ENCODE measurements around the gene LRIT2.

DNA sequence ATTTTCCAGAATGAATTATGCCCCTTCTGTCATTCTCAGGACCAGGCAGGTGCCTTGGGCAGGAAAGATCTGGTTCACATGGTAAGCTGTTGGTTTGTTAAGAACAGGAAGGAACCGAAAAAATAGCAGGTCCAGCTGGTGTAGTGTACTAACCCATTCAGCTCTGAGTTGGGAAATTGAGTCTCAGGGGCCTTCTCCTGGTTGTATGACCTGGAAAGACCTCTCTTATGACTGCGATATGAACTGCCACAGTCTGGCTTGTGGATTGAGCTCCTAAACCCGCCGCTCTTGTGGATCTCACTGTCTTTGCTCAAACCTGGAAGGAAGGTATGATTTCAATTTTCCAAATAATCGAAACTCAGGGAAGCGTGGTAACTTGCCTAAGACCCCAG lies 11.5 kb upstream of the LRIT2 start:
- TF ChIP-seq PBX3 (CRISPR knock-in tag; IDR thresholded peaks at IDR 0.05): no peak
- TF ChIP-seq ZNF660 (tag by site-specific recombination; IDR thresholded peaks at IDR 0.05): no peak
- TF ChIP-seq CTCF (tag by site-specific recombination; IDR thresholded peaks at IDR 0.05): no peak
- TF ChIP-seq HOXA7 (CRISPR knock-in tag; IDR thresholded peaks at IDR 0.05; ENCODE audit: borderline replicate concordance): no peak
- TF ChIP-seq ZNF266 (tag by site-specific recombination; IDR thresholded peaks at IDR 0.05; ENCODE audit: low read depth): no peak
- no peak for TF ChIP-seq ZNF223 (tag by site-specific recombination; IDR thresholded peaks at IDR 0.05)
- no peak for TF ChIP-seq ZNF274 (IDR thresholded peaks at IDR 0.05; ENCODE audit: low read length)
- no peak for TF ChIP-seq ZNF274 (tag by site-specific recombination; IDR thresholded peaks at IDR 0.05; ENCODE audit: borderline replicate concordance)
- TF ChIP-seq ZNF341 (tag by site-specific recombination; IDR thresholded peaks at IDR 0.05; ENCODE audit: low read depth): no peak
- no peak for TF ChIP-seq ZNF639 (tag by site-specific recombination; IDR thresholded peaks at IDR 0.05)
- no peak for TF ChIP-seq ZNF677 (tag by site-specific recombination; IDR thresholded peaks at IDR 0.05)
- no peak for TF ChIP-seq ZBTB6 (tag by site-specific recombination; IDR thresholded peaks at IDR 0.05)
- TF ChIP-seq ZNF37A (tag by site-specific recombination; IDR thresholded peaks at IDR 0.05): no peak
- no peak for TF ChIP-seq ZFHX2 (tag by site-specific recombination; conservative IDR thresholded peaks at IDR 0.05)
- no peak for TF ChIP-seq ZNF426 (tag by site-specific recombination; IDR thresholded peaks at IDR 0.05)
